ENCODE measurements around the gene ZNF618. TPM values are rescaled to one million over a fixed set of nuclear protein-coding genes. Genes with fewer than 3 reads are reported as not detected.

Gene ZNF618
- total RNA-seq, 1 experiment from 2014 or later, result 1.8 TPM

DNA sequence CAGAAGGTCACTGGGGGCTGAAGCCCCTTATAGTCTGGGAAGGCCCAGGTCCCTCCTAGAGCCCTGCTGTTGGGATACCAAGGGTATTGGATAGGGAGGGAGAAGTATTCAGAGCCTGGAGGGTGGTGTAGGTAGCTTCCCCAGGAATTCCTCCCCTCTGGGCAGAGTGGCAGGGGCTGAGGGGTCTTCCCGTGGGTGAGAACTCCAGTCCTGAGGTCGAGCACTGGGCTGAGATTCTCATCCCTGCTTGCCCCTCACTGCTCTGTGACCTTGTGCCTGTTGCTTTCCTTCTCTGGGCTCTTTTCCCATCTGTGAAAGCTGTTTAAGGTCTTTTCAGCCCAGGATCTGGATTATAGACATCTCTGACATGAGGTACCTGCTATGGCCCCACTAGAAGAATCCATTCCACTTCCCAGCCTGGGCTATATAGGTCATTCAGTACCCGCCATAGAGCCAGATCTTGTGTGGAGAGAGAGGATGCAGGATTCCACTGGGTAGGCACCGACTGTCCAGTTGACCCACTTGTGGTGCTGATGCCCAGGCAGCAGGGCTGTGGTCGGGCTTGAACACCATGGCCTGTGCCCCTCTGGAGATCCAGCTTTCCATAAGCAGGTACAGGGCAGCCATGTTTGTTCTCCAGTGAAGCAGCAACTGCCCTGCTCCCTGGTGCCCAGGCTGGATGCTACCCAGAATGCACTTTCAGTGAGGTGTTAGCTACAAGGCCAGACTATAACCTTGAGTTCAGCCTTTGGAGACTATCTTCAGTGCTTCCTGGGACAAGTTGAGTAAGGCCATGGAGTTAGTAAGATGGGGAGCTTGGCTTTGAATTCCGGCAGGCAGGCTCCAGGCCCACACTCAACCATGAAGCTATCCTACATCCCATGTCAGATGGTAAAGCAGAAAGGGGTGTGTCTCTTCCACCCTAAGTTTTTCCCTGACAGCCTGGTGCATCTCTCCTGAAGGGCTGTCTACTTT is 141.9 kb downstream of the ZNF618 start (continued):
- no peak for TF ChIP-seq REST (IDR thresholded peaks at IDR 0.05; ENCODE audit: insufficient read depth in 1 of 2, low read depth in 2 of 2, low read length in 1 of 2)

- Histone ChIP-seq H3K27me3 (ENCODE audit: control insufficient read depth, insufficient read depth, low read length) (no peaks in the 10 kb centered on the region), H3K36me3 (ENCODE audit: control insufficient read depth, insufficient read depth, low read length) (no peaks in the 10 kb centered on the region), H3K9me3 (ENCODE audit: control insufficient read depth, insufficient read depth, low read depth, low read length) (no peaks in the 10 kb centered on the region; the same call in 1 of the 2 replicates), H3K4me3 (ENCODE audit: low read depth in 2 of 2, low read length in 2 of 2) (no peak overlapping the region), H3K4me1 (ENCODE audit: control insufficient read depth, insufficient read depth, low read length) (no peaks in the 10 kb centered on the region), H3K27ac (ENCODE audit: low read length) (no peak overlapping the region)
- in situ Hi-C loops (cut with HindIII; ENCODE audit: low pct_unique_long_range_greater_than_20kb, low sequenced_read_pairs), result no loop called here
- intact Hi-C loops (cut with micrococcal nuclease; ENCODE audit: unreplicated experiment), result no loop called here
- DNase-seq (ENCODE audit: low read depth, low spot score) (no peak), ATAC-seq (no peak)
- ChIA-PET CTCF (no interaction called here), POLR2A (no interaction called here)
- TF ChIP-seq SIN3A (IDR thresholded peaks at IDR 0.05; ENCODE audit: borderline replicate concordance, insufficient read depth, low read depth, low read length), result no peak
- TF ChIP-seq CTCF (IDR thresholded peaks at IDR 0.05), result no peak
- no peak for TF ChIP-seq REST (IDR thresholded peaks at IDR 0.05; ENCODE audit: insufficient read depth in 1 of 2, low read depth in 2 of 2, low read length in 1 of 2)
- no peak for TF ChIP-seq POLR2AphosphoS5 (IDR thresholded peaks at IDR 0.05; ENCODE audit: low read depth, low read length)
- no peak for TF ChIP-seq TCF7L2 (IDR thresholded peaks at IDR 0.05; ENCODE audit: low read depth, low read length)
- no TSS peak for BruUV-seq (replicated peaks)
Observed at GRCh38 chr9:114021578-114021977, 145.5 kb downstream of the ZNF618 start.

Data from Panc1 (cell line).